GM12872 (cell line): ENCODE data around the gene LTBP1.

ENCODE experiments used
- TF ChIP-seq, protein P1 (sequence below): IDR thresholded peaks from 3 replicates; pipeline ENCODE4 v1.5.1; 2011; ENCODE audit warnings: low read depth, mild to moderate bottlenecking, low read length, moderate library complexity; ENCODE audit not compliant: insufficient read depth

LTBP1 gene

GRCh38 chr2:33256162-33256755, 309.5 kb downstream of the LTBP1 start:
- TF ChIP-seq, protein P1, sequence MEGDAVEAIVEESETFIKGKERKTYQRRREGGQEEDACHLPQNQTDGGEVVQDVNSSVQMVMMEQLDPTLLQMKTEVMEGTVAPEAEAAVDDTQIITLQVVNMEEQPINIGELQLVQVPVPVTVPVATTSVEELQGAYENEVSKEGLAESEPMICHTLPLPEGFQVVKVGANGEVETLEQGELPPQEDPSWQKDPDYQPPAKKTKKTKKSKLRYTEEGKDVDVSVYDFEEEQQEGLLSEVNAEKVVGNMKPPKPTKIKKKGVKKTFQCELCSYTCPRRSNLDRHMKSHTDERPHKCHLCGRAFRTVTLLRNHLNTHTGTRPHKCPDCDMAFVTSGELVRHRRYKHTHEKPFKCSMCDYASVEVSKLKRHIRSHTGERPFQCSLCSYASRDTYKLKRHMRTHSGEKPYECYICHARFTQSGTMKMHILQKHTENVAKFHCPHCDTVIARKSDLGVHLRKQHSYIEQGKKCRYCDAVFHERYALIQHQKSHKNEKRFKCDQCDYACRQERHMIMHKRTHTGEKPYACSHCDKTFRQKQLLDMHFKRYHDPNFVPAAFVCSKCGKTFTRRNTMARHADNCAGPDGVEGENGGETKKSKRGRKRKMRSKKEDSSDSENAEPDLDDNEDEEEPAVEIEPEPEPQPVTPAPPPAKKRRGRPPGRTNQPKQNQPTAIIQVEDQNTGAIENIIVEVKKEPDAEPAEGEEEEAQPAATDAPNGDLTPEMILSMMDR, result no peak

GRCh38 chr2:33258387-33258786, 311.6 kb downstream of the LTBP1 start:
- TF ChIP-seq, protein P1, result no peak

DNA sequence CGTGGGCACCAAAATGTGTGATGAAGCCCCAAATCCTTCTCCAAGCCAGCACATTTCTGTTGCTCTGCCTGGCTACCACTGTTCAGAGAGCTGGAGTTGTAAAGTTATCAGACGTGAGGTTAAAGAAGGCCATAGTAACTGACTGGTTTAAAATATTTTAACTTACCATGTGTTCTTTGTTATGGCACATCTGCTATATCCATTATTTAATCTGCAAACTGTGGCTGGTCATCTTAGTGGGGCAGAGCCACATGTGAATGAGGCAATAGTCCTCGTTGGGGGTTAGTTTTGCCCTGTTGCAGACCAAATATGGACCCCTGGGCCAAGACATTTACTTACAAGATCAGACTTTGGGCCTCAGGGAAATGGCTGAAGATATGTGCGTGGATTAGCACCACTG, 315.3 kb downstream of the LTBP1 start:
- TF ChIP-seq, protein P1, result no peak

- TF ChIP-seq, protein P1, result no peak
Observed at GRCh38 chr2:33264766-33265165, 318.0 kb downstream of the LTBP1 start.

- TF ChIP-seq, protein P1, result no peak
Observed at GRCh38 chr2:33265584-33266338, 319.0 kb downstream of the LTBP1 start.

GRCh38 chr2:33266467-33266866, 319.7 kb downstream of the LTBP1 start:
- TF ChIP-seq, protein P1, result no peak

DNA sequence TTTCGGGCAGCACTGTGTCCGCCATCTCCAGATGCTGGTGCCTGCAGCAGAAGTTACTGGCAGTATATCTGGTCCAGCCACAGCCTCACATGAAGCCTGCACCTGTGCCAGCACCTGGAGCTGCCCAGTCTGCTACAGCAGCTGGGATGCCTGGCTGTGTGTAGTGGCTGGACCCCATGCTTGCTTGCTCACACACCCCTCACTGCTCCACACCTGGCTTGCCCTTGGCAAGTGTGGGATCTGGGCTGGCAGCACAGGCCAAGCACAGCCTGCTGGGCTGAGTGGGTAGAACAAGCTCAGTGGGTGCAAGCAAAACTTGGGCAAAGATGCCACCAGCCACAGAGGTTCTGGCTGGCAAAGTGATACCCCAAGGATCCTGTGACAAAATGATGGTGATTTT, 320.3 kb downstream of the LTBP1 start:
- TF ChIP-seq, protein P1, result no peak
